SKM-1 (cell line): ENCODE results near the gene CGNL1.

Source experiments
- DNase-seq: peaks from one replicate; lab custom pipeline; 2025; ENCODE audit not compliant: unreplicated experiment; lab: John Stamatoyannopoulos, UW

CGNL1 gene

GRCh38 chr15:57422113-57422754, 45.9 kb downstream of the CGNL1 start:
- DNase-seq, result no peak

GRCh38 chr15:57423599-57424140, 47.4 kb downstream of the CGNL1 start:
- DNase-seq, result no peak

GRCh38 chr15:57424628-57425405, 48.5 kb downstream of the CGNL1 start:
- no peak for DNase-seq

GRCh38 chr15:57425842-57426241, 49.5 kb downstream of the CGNL1 start:
- DNase-seq, result no peak

GRCh38 chr15:57427367-57427821, 51.1 kb downstream of the CGNL1 start:
- no peak for DNase-seq

GRCh38 chr15:57432141-57432741, 55.9 kb downstream of the CGNL1 start:
- DNase-seq, result no peak

- DNase-seq, result no peak
These were observed 59.9 kb downstream of the CGNL1 start for GRCh38 chr15:57436166-57436565.

- DNase-seq, result no peak
These were observed 60.7 kb downstream of the CGNL1 start for GRCh38 chr15:57436961-57437360.

- DNase-seq, result no peak
These were observed 61.3 kb downstream of the CGNL1 start for GRCh38 chr15:57437564-57437963.

GRCh38 chr15:57438166-57438565, 61.9 kb downstream of the CGNL1 start:
- no peak for DNase-seq

GRCh38 chr15:57439128-57440027, 63.1 kb downstream of the CGNL1 start:
- DNase-seq, result no peak

- no peak for DNase-seq
These were observed 63.9 kb downstream of the CGNL1 start for GRCh38 chr15:57440167-57440566.

- no peak for DNase-seq
These were observed 64.5 kb downstream of the CGNL1 start for GRCh38 chr15:57440799-57441198.

- no peak for DNase-seq
These were observed 66.0 kb downstream of the CGNL1 start for GRCh38 chr15:57442335-57442734.

GRCh38 chr15:57443486-57443885, 67.2 kb downstream of the CGNL1 start:
- no peak for DNase-seq

- no peak for DNase-seq
These were observed 68.7 kb downstream of the CGNL1 start for GRCh38 chr15:57444877-57445513.

- no peak for DNase-seq
These were observed 69.6 kb downstream of the CGNL1 start for GRCh38 chr15:57445872-57446271.

- DNase-seq, result no peak
These were observed 70.1 kb downstream of the CGNL1 start for GRCh38 chr15:57446393-57446792.

GRCh38 chr15:57451555-57451954, 75.2 kb downstream of the CGNL1 start:
- DNase-seq, result no peak

GRCh38 chr15:57452090-57452754, 75.9 kb downstream of the CGNL1 start:
- no peak for DNase-seq
